GM12864 (cell line): ENCODE results near the gene RTTN.
A peak's percentile ranks its signal among the peaks of the same experiment; 100 is the strongest.

Experiments used
- DNase-seq: peaks from one replicate; pipeline ENCODE4 v3.0.0-alpha.2; 2011; ENCODE audit warnings: low read depth
- H3K4me3 ChIP-seq: 2 replicates; pipeline ENCODE4 v1.5.1; 2011; ENCODE audit warnings: mild to moderate bottlenecking, low read depth, low read length, control low read depth
- TF ChIP-seq, protein P1 (sequence below): IDR thresholded peaks from 2 replicates; pipeline ENCODE4 v1.5.1; 2011; ENCODE audit warnings: low read depth, mild to moderate bottlenecking, moderate library complexity, low read length, control low read depth, inconsistent platforms; ENCODE audit errors: missing control alignments

The RTTN gene

DNA sequence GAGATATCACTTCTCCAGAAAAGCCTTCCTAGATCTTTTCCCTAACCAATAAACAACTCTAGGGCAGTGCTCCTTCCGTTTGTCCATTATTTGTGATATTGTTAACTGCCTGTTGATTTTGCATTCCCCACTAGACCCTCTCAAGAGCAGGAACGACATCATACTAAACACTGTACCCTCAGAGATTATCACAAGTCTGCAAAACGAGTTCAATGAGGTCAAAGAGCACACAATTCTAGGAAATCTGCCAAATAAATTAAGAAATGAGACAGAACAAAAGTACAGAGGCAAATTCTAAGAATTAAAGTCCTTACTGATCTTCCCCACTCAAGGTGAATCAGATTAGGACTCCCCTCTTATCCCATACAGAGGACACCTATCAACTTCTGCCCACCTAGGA, 7.6 kb downstream of the RTTN start:
- TF ChIP-seq, protein P1, sequence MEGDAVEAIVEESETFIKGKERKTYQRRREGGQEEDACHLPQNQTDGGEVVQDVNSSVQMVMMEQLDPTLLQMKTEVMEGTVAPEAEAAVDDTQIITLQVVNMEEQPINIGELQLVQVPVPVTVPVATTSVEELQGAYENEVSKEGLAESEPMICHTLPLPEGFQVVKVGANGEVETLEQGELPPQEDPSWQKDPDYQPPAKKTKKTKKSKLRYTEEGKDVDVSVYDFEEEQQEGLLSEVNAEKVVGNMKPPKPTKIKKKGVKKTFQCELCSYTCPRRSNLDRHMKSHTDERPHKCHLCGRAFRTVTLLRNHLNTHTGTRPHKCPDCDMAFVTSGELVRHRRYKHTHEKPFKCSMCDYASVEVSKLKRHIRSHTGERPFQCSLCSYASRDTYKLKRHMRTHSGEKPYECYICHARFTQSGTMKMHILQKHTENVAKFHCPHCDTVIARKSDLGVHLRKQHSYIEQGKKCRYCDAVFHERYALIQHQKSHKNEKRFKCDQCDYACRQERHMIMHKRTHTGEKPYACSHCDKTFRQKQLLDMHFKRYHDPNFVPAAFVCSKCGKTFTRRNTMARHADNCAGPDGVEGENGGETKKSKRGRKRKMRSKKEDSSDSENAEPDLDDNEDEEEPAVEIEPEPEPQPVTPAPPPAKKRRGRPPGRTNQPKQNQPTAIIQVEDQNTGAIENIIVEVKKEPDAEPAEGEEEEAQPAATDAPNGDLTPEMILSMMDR: no peak
- no peak overlapping the region for H3K4me3 ChIP-seq

GRCh38 chr18:70197026-70197425, 8.5 kb downstream of the RTTN start:
- H3K4me3 ChIP-seq: no peak overlapping the region
- no peak for DNase-seq
- TF ChIP-seq, protein P1: no peak

More for the DNA sequence above, 7.6 kb downstream of the RTTN start:
- no peak for DNase-seq

DNA sequence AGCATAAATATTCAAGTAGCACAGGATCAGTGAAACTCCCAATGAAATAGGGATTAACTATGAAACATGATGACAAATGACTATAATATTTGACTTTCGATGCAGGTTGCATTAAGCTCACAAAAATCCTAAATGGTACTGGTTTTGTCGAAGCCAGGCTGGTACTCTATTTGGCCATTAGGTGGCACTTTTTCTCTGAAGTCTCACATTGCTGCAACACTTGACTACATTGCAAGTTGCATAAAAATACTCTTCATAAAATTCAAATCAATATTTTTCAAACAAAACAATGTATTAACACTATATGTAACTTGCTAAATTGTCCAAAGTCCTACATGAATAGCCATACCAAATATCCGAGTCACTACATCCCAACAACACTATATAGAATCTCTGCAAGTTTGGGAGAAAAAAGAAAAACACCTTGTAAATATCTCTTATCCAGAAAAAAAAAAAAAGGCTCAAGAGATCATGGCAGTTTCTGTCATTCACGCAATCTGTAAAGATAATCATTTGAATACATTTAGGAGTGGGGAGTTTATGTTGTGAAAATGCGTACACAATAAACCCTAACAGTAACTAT, 9.5 kb downstream of the RTTN start:
- TF ChIP-seq, protein P1: peak; percentile 71
- peak; percentile 21 for DNase-seq
- no peak overlapping the region for H3K4me3 ChIP-seq

GRCh38 chr18:70195014-70195614, 10.4 kb downstream of the RTTN start:
- peak; percentile 55 for DNase-seq
- TF ChIP-seq, protein P1: no peak
- peak overlapping the region; percentile 17 for H3K4me3 ChIP-seq

DNA sequence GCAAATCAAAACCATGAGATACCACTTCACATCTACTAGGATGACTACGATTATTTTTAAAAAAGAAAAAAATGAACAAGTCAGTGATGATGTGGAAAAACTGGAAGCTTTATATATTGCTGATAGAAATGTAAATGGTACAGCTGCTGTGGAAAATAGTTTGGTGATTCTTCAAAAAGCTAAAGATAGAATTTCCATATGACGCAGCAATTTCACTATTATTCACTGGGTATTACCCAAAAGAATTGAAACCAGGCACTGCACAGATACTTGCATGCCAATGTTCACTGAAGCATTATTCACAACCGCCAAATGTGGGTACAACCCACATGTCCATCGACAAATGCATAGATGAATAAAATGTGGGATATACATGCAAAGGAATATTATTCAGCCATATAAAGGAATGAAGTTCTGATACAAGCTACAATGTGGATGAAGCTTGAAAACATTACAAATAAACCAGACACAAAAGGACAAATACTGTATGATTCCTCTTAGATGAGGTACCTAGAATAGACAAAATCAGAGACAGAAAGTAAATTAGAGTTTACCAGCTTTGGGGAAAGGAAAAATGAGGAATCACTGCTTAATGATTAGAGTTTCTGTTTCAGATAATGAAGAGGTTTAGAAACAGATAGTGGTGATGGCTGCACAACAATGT, 11.1 kb downstream of the RTTN start:
- TF ChIP-seq, protein P1: no peak
- DNase-seq: peak; percentile 69
- no peak overlapping the region; the same call in 1 of the 2 replicates for H3K4me3 ChIP-seq

DNA sequence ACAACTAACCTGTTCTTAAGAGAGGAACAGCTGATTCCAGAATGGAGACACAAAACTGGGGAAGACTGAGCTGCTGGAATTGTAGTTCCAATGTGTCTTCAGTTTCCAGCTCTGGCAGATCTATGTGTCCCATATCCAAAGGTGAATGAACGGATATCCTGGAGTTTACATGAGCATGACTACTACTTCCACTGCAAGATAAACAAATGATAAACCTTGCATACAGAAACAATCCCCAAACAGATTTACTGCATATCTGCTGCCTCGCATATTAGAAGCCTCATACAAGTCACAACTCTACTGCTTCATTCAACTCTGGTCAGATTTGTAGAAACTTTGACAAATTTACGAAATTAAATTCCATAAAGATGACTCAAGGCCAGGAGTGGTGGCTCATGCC, 15.0 kb downstream of the RTTN start:
- no peak for DNase-seq
- H3K4me3 ChIP-seq: no peak overlapping the region
- TF ChIP-seq, protein P1: no peak

GRCh38 chr18:70188113-70188512, 17.4 kb downstream of the RTTN start:
- TF ChIP-seq, protein P1: no peak
- no peak for DNase-seq
- H3K4me3 ChIP-seq: no peak overlapping the region
